ENCODE measurements around the gene RPL27A.

RPL27A gene

GRCh38 chr11:8641332-8641731 lies 41.3 kb upstream of the RPL27A start:
- TF ChIP-seq CTCF (IDR thresholded peaks at IDR 0.05; ENCODE audit: borderline replicate concordance, insufficient read depth, low read depth, low read length): no peak
- H3K4me3 ChIP-seq (ENCODE audit: low read depth, low read length): no peak overlapping the region

DNA sequence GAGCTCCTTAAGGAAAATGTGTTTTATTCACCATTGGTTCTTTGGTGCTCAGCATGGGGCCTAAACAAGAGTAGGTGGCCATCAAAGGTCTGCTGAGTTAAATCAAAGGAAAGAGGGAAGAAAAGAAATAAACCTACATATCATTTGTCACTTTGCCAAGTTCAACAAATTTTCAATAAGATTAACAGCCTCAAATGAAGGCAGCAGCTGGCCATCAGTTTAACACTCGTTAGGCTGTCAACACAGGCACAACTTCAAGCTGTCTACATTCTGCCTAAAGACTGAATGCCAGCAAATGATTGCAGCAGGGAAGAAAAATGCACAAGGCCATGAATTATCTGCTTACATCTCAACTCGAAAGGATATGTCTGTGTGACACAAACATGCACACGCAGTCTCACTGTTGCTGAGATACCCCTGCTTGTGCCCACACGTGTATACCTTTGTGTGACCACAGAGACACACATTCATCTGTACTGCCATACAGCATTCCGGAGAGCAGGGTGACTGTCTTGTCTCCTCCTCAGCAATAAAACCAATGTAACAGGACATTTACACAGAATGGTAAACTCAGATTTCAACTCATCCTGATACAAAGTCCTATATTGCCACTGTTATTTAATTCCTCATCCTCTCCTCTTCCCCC lies 40.3 kb upstream of the RPL27A start:
- TF ChIP-seq CTCF (IDR thresholded peaks at IDR 0.05; ENCODE audit: borderline replicate concordance, insufficient read depth, low read depth, low read length): no peak

DNA sequence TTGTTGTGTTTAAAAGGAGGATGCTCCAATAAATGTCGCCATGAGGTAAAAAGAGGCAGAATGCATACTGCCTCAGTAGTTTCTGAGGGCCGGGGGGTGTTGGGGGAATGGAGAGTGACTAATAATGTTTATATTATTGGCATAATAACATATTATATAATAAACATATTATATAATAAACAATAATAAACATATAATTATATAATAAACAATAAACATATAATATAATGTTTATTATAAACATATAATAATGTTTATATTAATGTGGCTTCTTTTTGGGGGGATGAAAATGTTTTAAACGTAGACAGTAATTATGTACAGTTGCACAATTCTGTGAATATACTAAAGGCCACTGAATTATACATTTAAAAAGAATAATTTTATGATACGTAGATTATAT lies 35.7 kb upstream of the RPL27A start:
- H3K4me3 ChIP-seq (ENCODE audit: low read depth, low read length): no peak overlapping the region
- no peak for TF ChIP-seq CTCF (IDR thresholded peaks at IDR 0.05; ENCODE audit: borderline replicate concordance, insufficient read depth, low read depth, low read length)

More for the DNA sequence above, 40.3 kb upstream of the RPL27A start:
- no peak overlapping the region for H3K4me3 ChIP-seq (ENCODE audit: low read depth, low read length)

GRCh38 chr11:8649361-8649760 lies 33.2 kb upstream of the RPL27A start:
- no peak overlapping the region for H3K4me3 ChIP-seq (ENCODE audit: low read depth, low read length)
- no peak for TF ChIP-seq CTCF (IDR thresholded peaks at IDR 0.05; ENCODE audit: borderline replicate concordance, insufficient read depth, low read depth, low read length)

- no peak for TF ChIP-seq CTCF (IDR thresholded peaks at IDR 0.05; ENCODE audit: borderline replicate concordance, insufficient read depth, low read depth, low read length)
- H3K4me3 ChIP-seq (ENCODE audit: low read depth, low read length): no peak overlapping the region
These were observed 32.1 kb upstream of the RPL27A start for GRCh38 chr11:8650401-8650990.

- H3K4me3 ChIP-seq (ENCODE audit: low read depth, low read length): no peak overlapping the region
- no peak for TF ChIP-seq CTCF (IDR thresholded peaks at IDR 0.05; ENCODE audit: borderline replicate concordance, insufficient read depth, low read depth, low read length)
These were observed 30.5 kb upstream of the RPL27A start for GRCh38 chr11:8652140-8652539.

- no peak overlapping the region for H3K4me3 ChIP-seq (ENCODE audit: low read depth, low read length)
- TF ChIP-seq CTCF (IDR thresholded peaks at IDR 0.05; ENCODE audit: borderline replicate concordance, insufficient read depth, low read depth, low read length): no peak
These were observed 28.1 kb upstream of the RPL27A start for GRCh38 chr11:8654503-8654902.
